GM12878 (cell line): ENCODE data around the gene ST3GAL5. TPM values are rescaled to one million over a fixed set of nuclear protein-coding genes. Genes with fewer than 3 reads are reported as not detected.

Experiments used
- ATAC-seq: fragments of 200-7000 bp; cut with Tn5 transposase; 3 replicates; pipeline ENCODE4 v1.9.1; 2020; ENCODE audit warnings: mild to moderate bottlenecking, moderate library complexity
- BruUV-seq: library from RNA; stranded (reverse); fragments of 400-500 nt; replicated peaks from 2 replicates; lab custom pipeline; 2021; lab: Mats Ljungman, UMichigan
- CTCF ChIA-PET: fragments of 300-600 bp; sonication (Branson Sonifier 250); formaldehyde crosslinking; extraction: SDS; loops from one replicate; lab custom pipeline; 2021; ENCODE audit warnings: inconsistent platforms; lab: Yijun Ruan, JAX
- POLR2A ChIA-PET: fragments of 350-600 bp; formaldehyde crosslinking; extraction: SDS; loops from one replicate; lab custom pipeline; 2021; ENCODE audit warnings: inconsistent platforms; lab: Charles Lee
- RAD21 ChIA-PET: fragments of 300-600 bp; sonication (Branson Sonifier 250); formaldehyde crosslinking; loops from one replicate; lab custom pipeline; 2023; ENCODE audit warnings: antibody characterized with exemption; ENCODE audit not compliant: unreplicated experiment; lab: Charles Lee
- SMC1A ChIA-PET: fragments of 300-600 bp; sonication (Branson Sonifier 250); formaldehyde crosslinking; loops from one replicate; lab custom pipeline; 2023; ENCODE audit not compliant: unreplicated experiment, uncharacterized antibody; lab: Charles Lee
- DNase-seq: peaks from one replicate; pipeline ENCODE4 v3.0.0-alpha.2; 2011; ENCODE audit warnings: low read depth, low spot score
- FAIRE-seq: peaks from 3 replicates; lab custom pipeline; 2011; peaks lifted over from hg19 to GRCh38; lab: Jason Lieb, UNC
- H2AFZ ChIP-seq: 2 replicates; pipeline ENCODE4 v1.6.0; 2011; ENCODE audit warnings: low read depth, low read length, control low read depth; ENCODE audit not compliant: control insufficient read depth
- H3K27ac ChIP-seq: 2 replicates; pipeline ENCODE4 v1.5.1; 2011; ENCODE audit warnings: control low read depth; ENCODE audit not compliant: control insufficient read depth, insufficient read depth
- H3K27me3 ChIP-seq, 2 experiments: replicated peaks in 1 of 2; 2 replicates each; pipeline versions ENCODE4 v1.6.0 to v1.6.1; 2011; ENCODE audit warnings: low read length in 1 of 2; ENCODE audit not compliant: control insufficient read depth in 2 of 2, insufficient read depth in 2 of 2
- H3K36me3 ChIP-seq, 2 experiments: 2 replicates each; pipeline ENCODE4 v1.5.1; 2011; ENCODE audit warnings: low read length in 1 of 2; ENCODE audit not compliant: control insufficient read depth in 2 of 2, insufficient read depth in 2 of 2
- H3K4me1 ChIP-seq: 2 replicates; pipeline ENCODE4 v1.6.1; 2011; ENCODE audit warnings: mild to moderate bottlenecking, low read length, moderate library complexity, mixed read lengths; ENCODE audit not compliant: control insufficient read depth, insufficient read depth
- H3K4me2 ChIP-seq: 2 replicates; pipeline ENCODE4 v1.6.0; 2011; ENCODE audit warnings: control low read depth; ENCODE audit not compliant: control insufficient read depth, insufficient read depth
- H3K4me3 ChIP-seq: fragments of 200-600 bp; sonication (generic); 2 replicates; pipeline ENCODE4 v1.5.1; 2016
- H3K79me2 ChIP-seq: 2 replicates; pipeline ENCODE4 v1.6.0; 2011; ENCODE audit warnings: low read length; ENCODE audit not compliant: control insufficient read depth, insufficient read depth
- H3K9ac ChIP-seq: 2 replicates; pipeline ENCODE4 v1.8.0; 2011; ENCODE audit warnings: low read length, control low read depth, mixed read lengths; ENCODE audit not compliant: control insufficient read depth, insufficient read depth
- H3K9me3 ChIP-seq: replicated peaks from 3 replicates; pipeline ENCODE4 v1.5.1; 2011; ENCODE audit warnings: mild to moderate bottlenecking, low read length; ENCODE audit not compliant: control insufficient read depth, insufficient read depth
- H4K20me1 ChIP-seq: 2 replicates; pipeline ENCODE4 v1.6.0; 2011; ENCODE audit not compliant: control insufficient read depth, insufficient read depth
- CTCF ChIP-seq, 3 experiments: IDR thresholded peaks in 2 of 3; conservative IDR thresholded peaks in 1 of 3; 2 replicates each; pipeline ENCODE4 v1.5.1; 2011; ENCODE audit warnings: low read depth in 3 of 3, low read length in 3 of 3, mild to moderate bottlenecking in 3 of 3, control low read depth in 2 of 3, moderate library complexity in 2 of 3, inconsistent platforms in 1 of 3, mixed read lengths in 1 of 3; ENCODE audit not compliant: control insufficient read depth in 2 of 3, insufficient read depth in 1 of 3; ENCODE audit errors: extremely low read depth in 1 of 3
- FOS ChIP-seq: IDR thresholded peaks from 3 replicates; pipeline ENCODE4 v1.6.1; 2011; ENCODE audit warnings: borderline replicate concordance; ENCODE audit not compliant: insufficient read length; ENCODE audit errors: extremely low read depth
- HDAC2 ChIP-seq: fragments of 200-600 bp; sonication (generic); IDR thresholded peaks from 2 replicates; pipeline ENCODE4 v1.6.1; 2017
- MTA2 ChIP-seq: fragments of 450-650 bp; IDR thresholded peaks from 2 replicates; pipeline ENCODE4 v1.6.1; 2016; ENCODE audit warnings: low read depth, mild to moderate bottlenecking, moderate library complexity
- MXI1 ChIP-seq: fragments of 150-350 bp; IDR thresholded peaks from 2 replicates; pipeline ENCODE4 v1.6.1; 2011; ENCODE audit warnings: low read depth, mild to moderate bottlenecking, inconsistent platforms, low read length, improper control_type of control experiment
- MYC ChIP-seq: IDR thresholded peaks from 2 replicates; pipeline ENCODE4 v1.6.1; 2011; ENCODE audit warnings: mild to moderate bottlenecking, low read length, moderate library complexity, inconsistent platforms; ENCODE audit not compliant: insufficient read depth, insufficient replicate concordance, insufficient read length, severe bottlenecking
- NFXL1 ChIP-seq: fragments of 450-650 bp; IDR thresholded peaks from 2 replicates; pipeline ENCODE4 v1.6.1; 2017; ENCODE audit warnings: antibody characterized with exemption, mild to moderate bottlenecking, borderline replicate concordance
- NKRF ChIP-seq: fragments of 450-650 bp; conservative IDR thresholded peaks from 2 replicates; pipeline ENCODE4 v1.6.1; 2017; ENCODE audit warnings: mild to moderate bottlenecking, moderate library complexity
- PML ChIP-seq: IDR thresholded peaks from 2 replicates; pipeline ENCODE4 v1.6.1; 2012; ENCODE audit warnings: low read length, inconsistent platforms
- POLR2AphosphoS2 ChIP-seq: IDR thresholded peaks from 2 replicates; pipeline ENCODE4 v1.6.1; 2011; ENCODE audit warnings: low read depth, mild to moderate bottlenecking, low read length, improper control_type of control experiment, moderate library complexity
- RAD21 ChIP-seq: IDR thresholded peaks from 2 replicates; pipeline ENCODE4 v1.6.1; 2011; ENCODE audit warnings: mild to moderate bottlenecking, low read depth, low read length, moderate library complexity; ENCODE audit not compliant: insufficient read depth
- RBBP5 ChIP-seq: fragments of 200-600 bp; sonication (generic); conservative IDR thresholded peaks from 2 replicates; pipeline ENCODE4 v1.6.1; 2016
- SMARCA5 ChIP-seq: fragments of 450-650 bp; IDR thresholded peaks from 2 replicates; pipeline ENCODE4 v1.6.1; 2017; ENCODE audit warnings: mild to moderate bottlenecking
- SMC3 ChIP-seq: IDR thresholded peaks from 2 replicates; pipeline ENCODE4 v1.6.1; 2011; ENCODE audit warnings: low read length, improper control_type of control experiment, borderline replicate concordance
- YY1 ChIP-seq: IDR thresholded peaks from 2 replicates; pipeline ENCODE4 v1.6.1; 2011; ENCODE audit warnings: low read depth, mild to moderate bottlenecking, low read length
- WGBS: methylation state at CpG from one replicate; pipeline ENCODE4 v1.1.6; 2016; ENCODE audit warnings: low lambda C conversion rate; ENCODE audit not compliant: insufficient replicate concordance, insufficient coverage; ENCODE audit errors: missing lambda C conversion rate; 5-methylcytosine and 5-hydroxymethylcytosine counted together
- in situ Hi-C: fragments of 300-500 bp; cut with MboI; formaldehyde crosslinking; loops from 9 replicates; pipeline ENCODE4 v1.14.3; 2018; ENCODE audit warnings: mixed read lengths
- intact Hi-C: fragments of 100-400 bp; cut with micrococcal nuclease; formaldehyde crosslinking; loops from one replicate; pipeline ENCODE4 v1.14.2; 2022; ENCODE audit not compliant: unreplicated experiment
- polyA plus RNA-seq, 11 experiments: library from polyadenylated mRNA; depleted of rRNA in 4 of 11; unstranded in 6 of 11; stranded (reverse) in 5 of 11; fragments of >200 nt; fragmentation: Nextera tagmentation in 4 of 11; fragmentation: Illumina TruSeq in 1 of 11; extraction: Ambion mirVana in 4 of 11; extraction: Trizol in 1 of 11; gene quantifications; 1 replicate in 1 of 11; 2 replicates in 10 of 11; pipeline versions ENCODE4 v1.2.1 to v1.2.3, GENCODE V29; 2011 to 2016; ENCODE audit warnings: inconsistent platforms in 2 of 11, missing spikeins in 2 of 11, low read depth in 1 of 11
- total RNA-seq, 4 experiments: library from RNA; depleted of rRNA in 3 of 4; stranded (reverse); fragments of >200 nt in 3 of 4; fragmentation: Illumina TruSeq in 1 of 4; extraction: Trizol in 1 of 4; gene quantifications; 2 replicates each; pipeline versions ENCODE4 v1.2.1 to v1.2.3, GENCODE V29; 2013 to 2021

The ST3GAL5 gene
- total and polyA plus RNA-seq, 10 of the 15 experiments (the other 5 are each of a cell fraction or from before 2014, with no cell fraction given) = 5.2 to 60.9 (median 10.2) TPM

- in situ Hi-C loops (no loop called here), intact Hi-C loops (no loop called here)
- Histone ChIP-seq H3K4me2 (no peak overlapping the region), H3K27ac (no peak overlapping the region), H3K4me3 (no peak overlapping the region), H3K79me2 (no peaks in the 10 kb centered on the region), H3K36me3 (no peaks in the 10 kb centered on the region), H3K9ac (no peak overlapping the region), H3K27me3 (no peaks in the 10 kb centered on the region), H2AFZ (no peak overlapping the region), H4K20me1 (no peaks in the 10 kb centered on the region), H3K9me3 (no peaks in the 10 kb centered on the region; the same call in 2 of the 3 replicates), H3K4me1 (no peaks in the 10 kb centered on the region)
- POLR2A ChIA-PET = no interaction called here
- WGBS = 0% methylated on average over 1 of the region's 1 CpG
- DNase-seq (no peak), FAIRE-seq (no peak), ATAC-seq (peak; percentile 51; the same call in 1 of the 3 replicates)
- SMC1A ChIA-PET = interaction anchor here (1.6 kb wide), 1 partner anchor 80 kb away, joined by 6 read pairs; no protein-coding TSS in a partner anchor
- TF ChIP-seq RAD21 = peak; percentile 25
- TF ChIP-seq MXI1 = no peak
- no peak for TF ChIP-seq NKRF
- no peak for TF ChIP-seq YY1
- TF ChIP-seq CTCF (IDR thresholded peaks at IDR 0.05 in 2 of 3, conservative IDR thresholded peaks at IDR 0.05 in 1 of 3; ENCODE audit: control insufficient read depth in 2 of 3, extremely low read depth in 1 of 3, insufficient read depth in 1 of 3, low read depth in 3 of 3, low read length in 3 of 3) = peak; percentile 19 to 40 (median 35)
- TF ChIP-seq SMARCA5 = no peak
- no peak for TF ChIP-seq RBBP5
- TF ChIP-seq NFXL1 = no peak
- TF ChIP-seq HDAC2 = no peak
- TF ChIP-seq FOS = no peak
- no peak for TF ChIP-seq PML
- TF ChIP-seq MTA2 = no peak
- TF ChIP-seq POLR2AphosphoS2 = no peak
- TF ChIP-seq SMC3 = peak; percentile 33; the same call in 1 of the 2 replicates
- TF ChIP-seq MYC = no peak
- BruUV-seq = no TSS peak
- CTCF ChIA-PET = interaction anchor here (0.8 to 1.7 kb wide), 3 partner anchors 16 to 80 kb away, joined by 3 to 8 read pairs (median 6); no protein-coding TSS in a partner anchor
- RAD21 ChIA-PET = interaction anchor here (0.9 to 1.8 kb wide), 3 partner anchors 10 to 105 kb away, joined by 4 to 5 read pairs (median 4); no protein-coding TSS in a partner anchor
Observed at GRCh38 chr2:85804583-85804982, 84.2 kb downstream of the ST3GAL5 start.
